SKM-1 (cell line): Measurements from ENCODE around the gene ZNF175.
"Not testable (repeated sequence)": the region's sequence is repeated elsewhere in the genome, so short reads cannot be mapped to it uniquely, and the experiment has no call there.

Source experiments
- DNase-seq: peaks from one replicate; lab custom pipeline; 2025; ENCODE audit not compliant: unreplicated experiment; lab: John Stamatoyannopoulos, UW

ZNF175 gene

DNA sequence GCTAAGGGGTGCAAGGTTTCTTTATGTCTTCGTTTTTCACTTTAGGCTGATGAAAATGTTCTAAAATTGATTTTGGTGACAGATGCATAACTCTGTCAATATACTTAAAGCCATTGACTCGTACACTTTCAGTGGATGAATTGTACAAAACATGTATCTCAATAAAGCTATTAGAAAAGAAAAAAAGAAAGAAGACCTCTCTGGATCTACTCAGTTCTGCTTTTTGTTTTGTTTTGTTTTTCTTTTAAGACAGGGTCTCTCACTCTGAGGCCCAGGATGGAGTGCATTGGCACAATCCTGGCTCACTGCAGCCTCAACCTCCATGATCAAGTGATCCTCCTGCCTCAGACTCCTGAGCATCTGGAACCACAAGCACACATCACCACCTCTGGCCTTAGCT lies 55.6 kb downstream of the ZNF175 start:
- no peak for DNase-seq

DNA sequence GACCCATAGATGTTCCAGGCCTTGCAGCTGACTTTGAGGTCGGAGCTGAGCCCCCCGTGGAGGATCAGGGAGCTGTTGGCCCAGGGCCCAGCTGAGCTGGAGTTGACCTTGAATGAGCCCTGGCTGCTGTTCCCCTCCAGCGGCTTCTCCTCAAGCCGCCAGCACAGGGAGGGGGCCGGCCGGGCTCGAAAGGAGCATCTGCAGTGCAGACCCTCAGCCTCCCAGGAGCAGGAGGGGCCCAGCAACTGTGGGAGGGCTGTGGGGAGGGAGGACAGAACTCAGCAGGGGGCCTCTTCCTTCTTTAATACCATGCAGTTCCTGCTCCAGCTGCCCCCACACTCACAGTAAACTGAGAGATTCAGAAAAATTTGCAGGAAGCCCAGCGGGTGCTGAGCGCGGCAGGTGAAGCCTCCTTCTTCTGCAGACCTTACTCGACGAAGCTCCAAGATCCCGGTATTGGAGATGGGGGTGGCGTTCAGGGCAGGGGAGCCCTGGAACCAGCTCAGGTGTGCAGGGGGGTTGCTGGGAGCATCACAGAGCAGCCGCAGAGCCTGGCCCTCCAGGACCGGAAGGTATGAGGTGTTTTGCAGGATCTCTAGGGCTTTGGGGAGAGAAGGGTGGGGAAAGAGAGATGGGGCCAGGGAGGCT lies 56.5 kb downstream of the ZNF175 start:
- DNase-seq = no peak

DNA sequence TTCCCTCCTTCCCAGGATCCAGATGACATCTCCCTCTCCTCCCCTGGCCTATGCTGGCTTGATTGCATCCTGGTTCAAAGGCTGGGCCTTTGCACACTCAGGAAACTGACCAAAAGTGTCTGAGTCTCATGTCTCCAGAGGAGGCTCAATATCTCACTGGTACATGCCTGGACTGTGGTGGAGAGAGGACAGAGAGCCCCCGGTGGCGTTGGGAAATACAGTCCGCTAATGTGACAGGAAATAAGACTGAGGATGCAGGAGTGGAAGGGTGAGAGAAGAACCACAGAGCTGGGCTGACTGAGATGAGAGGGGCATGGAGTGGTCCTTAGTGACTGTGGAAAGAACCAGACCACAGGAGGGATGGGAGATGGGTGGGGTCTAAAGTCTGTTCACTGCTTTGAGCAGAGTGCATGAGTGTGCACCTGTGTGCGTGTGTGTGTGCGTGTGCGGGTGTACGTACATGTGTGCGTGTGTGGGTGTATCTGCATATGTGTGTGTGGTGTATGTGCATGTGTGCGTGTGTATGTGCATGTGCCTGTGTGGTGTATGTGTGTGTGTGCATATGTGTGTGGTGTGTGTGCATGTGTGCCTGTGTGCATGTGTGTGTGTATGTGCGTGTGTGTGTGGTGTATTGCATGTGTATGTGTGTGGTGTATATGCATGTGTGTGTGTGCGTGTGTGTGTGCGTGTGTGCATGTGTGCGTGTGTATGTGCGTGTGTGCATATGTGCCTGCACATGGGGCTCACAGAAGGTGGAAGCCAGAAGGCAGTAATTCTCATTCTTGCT lies 57.3 kb downstream of the ZNF175 start:
- no peak for DNase-seq

DNA sequence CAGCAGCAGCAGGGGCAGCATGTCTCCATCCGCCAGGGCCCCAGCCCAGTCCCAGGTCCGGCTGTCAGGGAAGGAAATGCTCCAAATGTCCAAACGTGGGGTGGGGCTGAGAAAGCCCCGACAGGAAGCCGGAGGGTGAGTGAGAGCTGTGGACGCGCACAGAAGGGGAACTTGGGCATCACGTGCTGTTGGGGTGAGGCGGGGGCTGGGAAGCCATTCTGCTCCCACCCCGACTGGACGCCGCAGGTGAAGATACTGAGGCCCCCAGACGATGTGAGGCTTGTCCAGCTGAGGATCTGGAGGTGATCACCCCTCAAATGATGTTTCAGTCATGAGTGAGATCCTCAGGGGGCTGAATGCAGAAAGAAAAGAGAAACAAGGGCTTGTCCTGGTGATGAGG lies 59.2 kb downstream of the ZNF175 start, which contains the start of gene SIGLEC5:
TSS of gene SIGLEC5 (minus strand) at position 87 of the 400 bp plus-strand sequence. CDS start at position 21, 66 bp downstream.
- DNase-seq = not testable (repeated sequence)

DNA sequence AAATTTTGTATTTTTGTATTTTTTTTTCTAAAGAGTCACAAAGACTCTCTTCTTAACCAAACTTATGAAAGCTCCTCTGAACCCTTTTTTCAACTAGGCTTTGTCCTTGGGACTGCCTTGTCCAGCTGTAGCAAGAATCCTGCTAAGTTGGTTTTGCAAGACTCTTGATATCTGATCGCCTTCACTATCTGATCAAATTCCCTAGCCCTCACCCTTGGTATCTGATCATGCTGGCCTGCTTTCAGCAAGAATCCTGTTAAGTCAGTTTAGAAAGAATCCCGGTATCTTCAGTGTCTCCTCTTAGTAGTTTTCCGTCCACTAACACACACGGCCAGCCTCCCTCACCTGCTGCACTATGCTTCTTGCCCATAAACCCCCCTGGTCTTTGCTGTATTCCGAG lies 61.0 kb downstream of the ZNF175 start:
- no peak for DNase-seq

DNA sequence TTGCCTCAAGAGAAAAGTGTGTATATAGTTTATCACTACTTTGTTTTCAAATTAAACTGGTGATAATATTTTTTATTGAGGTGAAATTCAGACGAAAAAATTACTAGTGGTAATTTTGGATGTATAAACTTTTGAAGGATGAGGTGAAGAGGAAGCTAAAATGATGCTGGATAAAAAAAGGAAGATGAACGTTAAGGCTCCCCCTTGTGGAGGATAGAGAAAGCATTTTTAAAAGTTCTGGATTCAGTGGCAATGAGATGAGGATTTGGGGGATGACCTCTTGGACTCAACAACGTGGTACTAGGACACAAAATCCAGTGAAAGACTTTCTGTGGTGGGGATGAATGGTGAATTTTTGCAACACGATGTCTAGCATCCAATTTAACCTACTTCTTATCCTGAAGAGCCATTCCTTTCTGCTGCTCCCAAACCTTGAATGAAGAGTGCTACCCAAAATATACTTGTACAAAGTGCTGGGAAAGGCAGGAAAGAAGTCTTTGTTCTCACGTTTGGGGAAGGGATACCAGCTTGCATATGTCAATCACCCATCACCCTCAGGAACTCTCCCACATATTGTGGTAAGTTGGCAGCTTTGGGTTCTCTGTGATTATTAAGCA lies 66.4 kb downstream of the ZNF175 start:
- DNase-seq = no peak

DNA sequence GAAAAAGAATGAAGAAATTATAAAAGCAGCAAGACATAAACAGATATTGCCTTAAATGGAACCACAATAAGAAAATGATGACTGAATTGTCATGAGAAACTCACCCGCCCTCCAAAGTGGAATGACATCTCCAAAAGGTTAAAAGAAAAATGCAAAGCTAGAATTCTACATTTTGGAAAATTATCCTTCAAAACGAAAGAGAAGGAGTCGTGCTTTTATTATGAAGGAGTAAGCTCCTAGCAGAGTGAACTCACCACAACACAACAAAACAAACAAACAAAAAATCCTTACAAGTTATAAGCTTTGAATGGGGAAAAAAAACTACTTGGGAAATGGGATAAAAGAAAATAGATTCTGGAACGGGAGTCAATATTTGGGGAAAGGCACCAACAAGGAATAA lies 68.8 kb downstream of the ZNF175 start:
- no peak for DNase-seq

DNA sequence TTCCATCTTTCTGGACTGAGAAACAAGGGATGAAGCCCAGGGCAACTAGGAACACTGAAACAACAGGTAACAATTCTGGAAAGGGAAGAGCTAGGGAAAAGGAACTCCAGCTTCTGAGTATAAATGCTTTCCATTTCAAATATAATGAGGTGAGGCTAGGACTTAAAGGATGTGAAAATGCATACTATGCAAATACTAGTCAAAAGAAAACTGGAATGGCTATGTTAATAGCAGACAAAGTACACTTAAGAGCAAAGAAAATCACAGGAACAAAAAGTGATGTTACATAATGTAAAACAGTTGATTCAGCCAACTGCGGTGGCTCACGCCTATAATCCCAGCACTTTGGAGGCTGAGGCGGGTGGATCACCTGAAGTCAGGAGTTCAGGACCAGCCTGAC lies 69.3 kb downstream of the ZNF175 start:
- no peak for DNase-seq

DNA sequence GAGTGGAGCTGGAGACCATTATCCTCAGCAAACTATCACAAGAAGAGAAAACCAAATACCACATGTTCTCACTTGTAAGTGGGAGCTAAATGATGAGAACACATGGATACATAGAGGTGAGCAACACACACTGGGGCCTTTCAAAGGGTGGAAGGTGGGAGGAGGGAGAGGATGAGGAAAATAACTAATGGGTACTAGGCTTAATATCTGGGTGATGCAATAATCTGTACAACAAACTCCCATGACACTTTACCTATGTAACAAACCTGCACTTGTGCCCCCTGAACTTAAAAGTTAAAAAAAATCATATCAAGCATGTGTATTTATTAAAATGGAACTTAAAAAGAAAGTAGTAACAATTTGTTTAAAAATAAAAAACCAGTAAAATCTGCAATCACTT lies 70.6 kb downstream of the ZNF175 start:
- DNase-seq = no peak
